IPS DF 4.7 (cell line): ENCODE results near the gene RGS16.

ENCODE experiments used
- DNase-seq: peaks from one replicate; pipeline ENCODE4 v3.0.0-alpha.2; 2013; ENCODE audit warnings: low spot score; ENCODE audit errors: extremely low read depth

RGS16 gene

DNA sequence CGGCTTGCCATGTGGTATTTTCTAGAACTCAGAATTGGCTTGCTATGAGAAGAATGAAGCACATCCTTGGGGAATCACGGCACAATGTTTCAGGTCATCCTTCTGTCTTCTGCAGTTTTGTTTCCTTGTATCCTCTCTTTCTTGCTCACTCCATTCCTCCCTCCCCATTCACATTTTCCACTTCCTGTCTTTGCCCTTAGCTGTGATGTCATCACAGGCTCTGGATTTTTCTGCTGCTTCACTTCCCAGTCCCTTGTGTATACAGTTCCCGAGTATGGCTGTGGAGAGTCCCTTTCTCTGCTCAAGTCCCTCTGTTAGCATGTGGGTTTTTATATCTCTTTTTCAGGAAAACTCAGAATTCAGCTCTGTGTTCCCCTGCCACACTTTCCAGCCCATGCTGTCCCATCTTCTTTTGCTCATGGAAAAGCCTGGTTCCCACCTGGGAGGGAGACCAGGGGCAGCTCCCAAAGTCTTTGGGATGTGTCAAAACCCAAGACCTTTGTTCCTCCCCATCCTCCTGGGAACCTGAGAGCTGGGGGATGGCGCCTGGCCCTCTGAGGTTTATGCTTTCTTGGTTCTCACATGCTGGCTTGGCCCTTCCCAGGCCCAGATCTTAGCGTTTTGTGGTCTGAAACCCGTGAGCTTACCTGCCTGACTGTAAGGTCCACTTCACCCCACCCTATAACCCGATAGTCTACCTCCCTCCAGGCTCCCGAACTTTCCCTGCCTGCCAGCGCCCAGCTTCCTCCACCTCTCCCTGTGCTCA, 4.8 kb upstream of the RGS16 start:
- DNase-seq = no peak

DNA sequence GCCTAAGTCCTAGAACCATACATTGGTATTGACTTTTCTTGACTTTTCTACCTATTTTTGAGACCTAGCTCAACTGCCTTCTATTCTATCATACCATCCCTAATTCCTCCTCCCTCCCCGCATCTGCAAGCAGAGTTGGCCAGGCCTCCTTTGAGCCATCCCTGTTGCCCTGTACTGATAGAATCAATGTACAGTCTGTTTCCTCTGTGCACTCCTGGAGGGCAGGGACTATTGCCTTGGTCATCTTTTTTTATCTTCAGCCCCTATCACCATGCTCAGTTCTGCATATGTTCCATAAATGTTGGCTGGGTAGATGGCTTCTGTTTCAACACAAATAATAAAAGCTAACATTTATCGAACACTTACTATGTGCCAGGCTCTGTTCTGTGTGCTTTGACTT, 4.0 kb upstream of the RGS16 start:
- DNase-seq = no peak

DNA sequence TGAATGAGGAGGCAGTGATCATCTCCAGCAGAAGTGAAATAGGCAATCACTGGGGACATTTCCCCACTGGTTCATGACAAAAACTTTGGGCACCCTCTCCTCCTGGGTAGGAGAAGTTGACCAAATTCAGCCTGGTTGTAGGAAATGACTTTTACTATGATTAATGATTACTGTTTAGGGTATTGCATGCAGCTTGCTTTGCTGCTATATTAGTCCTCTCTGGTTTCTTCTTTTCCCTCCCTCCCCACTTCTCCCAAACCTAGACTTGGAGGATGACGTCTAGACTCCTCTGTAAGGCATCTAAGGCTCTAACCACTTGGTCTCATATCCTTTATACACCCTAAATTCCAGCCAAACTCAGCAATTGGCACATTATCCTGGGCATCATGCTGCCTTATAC, 3.4 kb upstream of the RGS16 start:
- no peak for DNase-seq

- DNase-seq = no peak
Observed at GRCh38 chr1:182603646-182604174, 479 bp downstream of the RGS16 start.

DNA sequence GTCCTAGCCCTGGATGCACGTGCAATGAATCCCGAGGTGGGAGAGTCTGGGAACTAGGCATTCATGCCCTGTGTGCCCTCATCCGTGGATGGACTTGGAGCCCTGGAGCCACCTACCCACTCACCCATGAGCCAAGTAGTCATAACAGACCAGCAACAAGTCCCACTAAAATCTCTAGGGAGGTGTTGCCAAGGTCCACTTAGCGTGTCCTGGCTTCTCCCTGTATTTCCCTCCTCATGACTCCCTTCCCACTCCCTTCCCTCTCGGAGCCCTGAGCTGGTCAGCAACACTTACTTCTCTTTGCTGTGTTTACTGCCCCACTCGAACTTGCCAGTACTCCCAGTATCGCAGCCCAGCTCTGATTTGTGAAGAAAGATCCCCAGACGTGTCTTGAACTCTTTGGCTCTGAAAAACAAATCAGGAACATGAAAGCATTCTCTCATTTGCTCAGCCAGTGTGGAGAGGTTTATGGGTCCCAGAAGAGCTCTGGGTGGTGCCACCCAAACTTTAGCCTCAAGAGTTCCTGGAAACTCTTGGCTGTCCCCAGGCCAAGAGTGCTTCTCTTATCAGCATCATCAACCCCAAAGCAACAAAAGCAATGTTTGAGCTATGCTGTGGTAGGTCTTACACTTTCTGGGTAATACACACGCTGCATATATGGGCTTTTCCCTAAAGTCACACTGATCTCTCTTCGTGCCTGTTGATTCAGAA, 1.1 kb downstream of the RGS16 start:
- no peak for DNase-seq

GRCh38 chr1:182601913-182602312, 2.3 kb downstream of the RGS16 start:
- DNase-seq = no peak

- no peak for DNase-seq
Observed at GRCh38 chr1:182601416-182601786, 2.8 kb downstream of the RGS16 start.

- no peak for DNase-seq
Observed at GRCh38 chr1:182600745-182601415, 3.3 kb downstream of the RGS16 start.

DNA sequence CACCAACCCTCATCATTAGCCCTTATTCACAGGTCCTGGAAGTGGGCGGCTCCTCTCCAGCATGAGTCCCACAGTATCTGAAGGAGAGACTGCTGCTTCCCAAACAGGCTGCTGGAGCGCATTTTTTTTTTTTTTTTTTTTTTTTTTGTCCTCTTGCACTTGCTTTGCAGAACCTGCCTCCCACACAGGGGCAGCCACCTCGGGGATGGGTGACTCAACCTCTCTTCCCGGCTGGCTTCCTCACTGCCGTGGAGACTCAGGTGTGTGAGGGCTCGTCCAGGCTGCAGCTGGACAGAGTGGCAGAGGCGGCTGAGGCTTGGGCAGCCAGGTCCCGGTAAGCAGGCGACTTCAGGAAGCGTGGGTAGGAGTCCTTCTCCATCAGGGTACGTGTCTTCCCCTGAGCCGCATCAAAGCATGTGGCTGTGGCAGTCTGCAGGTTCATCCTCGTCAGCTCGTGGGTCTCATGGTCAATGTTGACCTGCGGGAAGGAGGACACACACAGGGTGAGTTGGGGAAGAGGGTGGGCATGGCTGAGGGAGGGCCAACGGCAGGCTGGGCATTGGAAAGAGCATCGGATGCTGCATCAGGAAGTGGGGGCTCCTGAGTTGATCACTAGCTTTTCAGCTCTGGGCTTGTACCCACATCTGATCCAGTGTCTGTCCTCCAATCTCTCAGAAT, 4.0 kb downstream of the RGS16 start:
- no peak for DNase-seq

DNA sequence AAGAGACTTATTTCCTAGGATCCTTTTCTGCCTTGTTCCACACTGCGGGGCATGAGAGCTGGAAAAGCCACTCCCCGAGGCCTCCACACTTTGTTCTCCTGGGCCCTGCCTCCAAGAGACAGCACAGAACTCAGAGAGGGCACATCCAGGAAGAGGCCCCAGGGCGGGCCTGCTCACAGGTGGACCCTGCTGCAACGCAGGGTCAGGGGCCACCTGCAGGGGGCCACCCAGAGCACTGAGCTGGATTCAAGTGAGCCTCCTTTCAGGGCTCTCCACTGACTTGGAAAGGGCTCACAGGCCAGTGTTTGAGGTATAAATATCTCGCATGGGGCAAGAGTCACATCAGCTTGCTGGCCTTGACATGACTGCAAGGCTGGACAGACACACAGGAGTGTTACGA, 4.8 kb downstream of the RGS16 start:
- no peak for DNase-seq

DNA sequence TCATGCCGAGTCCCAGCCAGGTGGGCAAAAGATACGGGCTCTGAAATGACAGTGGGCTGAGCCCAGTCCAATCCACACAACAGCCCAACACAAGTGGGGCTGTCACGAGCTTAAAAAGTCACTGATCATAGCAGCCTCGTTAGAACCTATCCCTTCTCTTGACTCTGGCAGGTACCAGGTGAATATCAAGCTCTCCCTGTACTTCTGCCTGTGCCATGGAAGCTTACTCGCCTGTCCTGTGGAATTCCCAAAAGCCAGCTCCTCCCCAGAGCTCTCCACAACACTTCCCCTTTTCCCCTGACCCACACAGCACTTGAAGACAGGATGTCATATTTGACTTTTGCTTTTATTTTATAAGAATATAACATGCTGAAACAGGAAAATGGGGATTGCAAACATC, 5.9 kb downstream of the RGS16 start:
- no peak for DNase-seq

- no peak for DNase-seq
Observed at GRCh38 chr1:182596934-182597333, 7.3 kb downstream of the RGS16 start.

GRCh38 chr1:182595641-182596240, 8.4 kb downstream of the RGS16 start:
- DNase-seq = no peak

- DNase-seq = no peak
Observed at GRCh38 chr1:182589931-182590330, 14.3 kb downstream of the RGS16 start.

DNA sequence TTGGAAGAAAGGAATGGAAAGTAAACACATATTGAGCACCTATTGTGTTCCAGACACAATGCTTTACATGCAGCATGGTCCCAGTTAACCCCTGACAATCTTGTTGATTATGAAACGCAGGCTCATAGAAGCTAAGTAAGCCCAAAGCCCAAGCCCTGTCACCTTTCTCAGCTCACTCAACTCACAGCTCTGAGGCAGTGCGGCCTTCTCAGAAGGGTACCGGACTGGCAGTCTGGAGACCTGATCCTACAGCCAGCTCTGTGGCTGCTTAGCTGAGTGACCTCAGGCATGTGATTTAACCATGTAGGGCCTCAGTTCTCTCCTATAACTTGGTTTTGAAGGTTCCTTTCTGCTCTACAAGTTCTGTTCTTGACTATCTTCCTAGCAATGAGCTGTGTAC, 14.7 kb downstream of the RGS16 start:
- no peak for DNase-seq

GRCh38 chr1:182588500-182589396, 15.4 kb downstream of the RGS16 start, which contains the start of gene RNASEL:
TSS of gene RNASEL (minus strand) at chr1:182589256. CDS start at chr1:182586806, 2,450 bp downstream.
- no peak for DNase-seq

- DNase-seq = no peak
Observed at GRCh38 chr1:182587666-182588499, 16.3 kb downstream of the RGS16 start.

DNA sequence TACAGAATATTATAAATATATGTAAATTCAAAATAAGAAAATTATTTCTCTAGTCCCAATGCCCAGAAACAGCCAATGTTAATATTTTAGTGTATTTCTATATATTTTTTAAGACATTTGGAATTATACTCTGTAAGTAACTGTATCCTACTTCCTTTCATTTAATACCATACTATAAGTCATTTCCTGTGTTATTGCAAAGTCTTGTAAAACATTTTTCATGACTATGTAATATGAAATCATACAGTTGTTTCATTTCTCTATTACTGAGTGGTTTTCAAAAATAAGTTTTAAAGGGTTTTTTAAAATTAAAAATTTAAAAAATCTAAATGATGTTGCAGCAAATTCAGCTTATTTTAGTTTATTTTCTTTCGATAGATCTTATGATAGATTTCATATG, 17.1 kb downstream of the RGS16 start:
- no peak for DNase-seq

DNA sequence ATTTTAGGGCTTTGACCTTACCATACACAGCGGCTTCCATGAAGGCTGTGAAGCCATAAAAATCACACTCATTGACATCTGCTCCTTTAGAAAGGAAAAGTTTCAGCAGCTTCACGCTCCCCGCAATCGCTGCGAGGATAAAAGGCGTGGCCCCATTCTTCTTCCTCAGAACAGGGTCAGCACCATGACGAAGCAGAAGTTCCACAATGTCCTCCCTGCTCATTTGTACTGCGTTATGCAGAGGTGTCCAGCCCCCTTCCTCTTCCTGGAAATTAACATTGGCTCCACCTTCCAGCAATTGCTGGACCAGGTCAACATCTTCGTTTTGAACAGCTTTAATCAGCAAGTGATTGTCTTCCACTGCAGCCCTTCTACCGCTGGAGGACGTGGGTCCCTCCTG, 17.8 kb downstream of the RGS16 start:
- DNase-seq = no peak
